ENCODE results near the gene NFIB.

DNA sequence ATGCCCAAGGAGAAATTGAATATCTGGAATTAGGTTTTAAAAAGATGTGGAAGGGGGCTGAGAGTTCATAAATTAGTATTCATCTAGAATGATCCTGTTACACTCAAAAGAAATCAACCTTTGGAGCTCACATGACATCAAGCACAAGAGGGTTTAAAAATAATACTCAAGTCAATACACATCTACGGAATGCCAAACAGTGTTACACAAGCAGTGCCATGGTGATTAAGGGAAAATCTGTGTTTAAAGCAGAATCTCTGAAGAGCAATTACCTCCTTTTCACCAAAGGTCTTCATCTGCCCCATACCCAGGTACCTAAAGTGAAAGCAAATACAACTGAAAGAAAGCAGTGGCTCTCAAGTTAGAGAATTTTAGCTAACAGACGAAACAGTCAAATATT, 261.6 kb downstream of the NFIB start:
- TF ChIP-seq, protein P1, sequence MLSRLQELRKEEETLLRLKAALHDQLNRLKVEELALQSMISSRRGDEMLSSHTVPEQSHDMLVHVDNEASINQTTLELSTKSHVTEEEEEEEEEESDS (CRISPR knock-in tag; IDR thresholded peaks at IDR 0.05; ENCODE audit: borderline replicate concordance): no peak
- TF ChIP-seq CHD2 (IDR thresholded peaks at IDR 0.05; ENCODE audit: low read depth, low read length) (no peak), CEBPB (IDR thresholded peaks at IDR 0.05; ENCODE audit: borderline replicate concordance, low read depth, low read length) (no peak), KDM1A (CRISPR knock-in tag; IDR thresholded peaks at IDR 0.05) (no peak), JUN (CRISPR knock-in tag; IDR thresholded peaks at IDR 0.05) (no peak), ZNF562 (CRISPR knock-in tag; IDR thresholded peaks at IDR 0.05; ENCODE audit: borderline replicate concordance) (no peak), POLR2AphosphoS5 (IDR thresholded peaks at IDR 0.05; ENCODE audit: low read depth, low read length) (no peak), CENPX (CRISPR knock-in tag; IDR thresholded peaks at IDR 0.05) (no peak), POLR2A (IDR thresholded peaks at IDR 0.05; ENCODE audit: insufficient read depth in 1 of 2, low read depth in 2 of 2, low read length in 2 of 2) (no peak), RAD21 (CRISPR knock-in tag; IDR thresholded peaks at IDR 0.05) (no peak), JUND (CRISPR knock-in tag; IDR thresholded peaks at IDR 0.05) (no peak)
- TF ChIP-seq, protein P2, sequence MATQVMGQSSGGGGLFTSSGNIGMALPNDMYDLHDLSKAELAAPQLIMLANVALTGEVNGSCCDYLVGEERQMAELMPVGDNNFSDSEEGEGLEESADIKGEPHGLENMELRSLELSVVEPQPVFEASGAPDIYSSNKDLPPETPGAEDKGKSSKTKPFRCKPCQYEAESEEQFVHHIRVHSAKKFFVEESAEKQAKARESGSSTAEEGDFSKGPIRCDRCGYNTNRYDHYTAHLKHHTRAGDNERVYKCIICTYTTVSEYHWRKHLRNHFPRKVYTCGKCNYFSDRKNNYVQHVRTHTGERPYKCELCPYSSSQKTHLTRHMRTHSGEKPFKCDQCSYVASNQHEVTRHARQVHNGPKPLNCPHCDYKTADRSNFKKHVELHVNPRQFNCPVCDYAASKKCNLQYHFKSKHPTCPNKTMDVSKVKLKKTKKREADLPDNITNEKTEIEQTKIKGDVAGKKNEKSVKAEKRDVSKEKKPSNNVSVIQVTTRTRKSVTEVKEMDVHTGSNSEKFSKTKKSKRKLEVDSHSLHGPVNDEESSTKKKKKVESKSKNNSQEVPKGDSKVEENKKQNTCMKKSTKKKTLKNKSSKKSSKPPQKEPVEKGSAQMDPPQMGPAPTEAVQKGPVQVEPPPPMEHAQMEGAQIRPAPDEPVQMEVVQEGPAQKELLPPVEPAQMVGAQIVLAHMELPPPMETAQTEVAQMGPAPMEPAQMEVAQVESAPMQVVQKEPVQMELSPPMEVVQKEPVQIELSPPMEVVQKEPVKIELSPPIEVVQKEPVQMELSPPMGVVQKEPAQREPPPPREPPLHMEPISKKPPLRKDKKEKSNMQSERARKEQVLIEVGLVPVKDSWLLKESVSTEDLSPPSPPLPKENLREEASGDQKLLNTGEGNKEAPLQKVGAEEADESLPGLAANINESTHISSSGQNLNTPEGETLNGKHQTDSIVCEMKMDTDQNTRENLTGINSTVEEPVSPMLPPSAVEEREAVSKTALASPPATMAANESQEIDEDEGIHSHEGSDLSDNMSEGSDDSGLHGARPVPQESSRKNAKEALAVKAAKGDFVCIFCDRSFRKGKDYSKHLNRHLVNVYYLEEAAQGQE (IDR thresholded peaks at IDR 0.05; ENCODE audit: borderline replicate concordance in 1 of 2, low read depth in 1 of 2, low read length in 2 of 2): no peak
- TF ChIP-seq, protein P3, sequence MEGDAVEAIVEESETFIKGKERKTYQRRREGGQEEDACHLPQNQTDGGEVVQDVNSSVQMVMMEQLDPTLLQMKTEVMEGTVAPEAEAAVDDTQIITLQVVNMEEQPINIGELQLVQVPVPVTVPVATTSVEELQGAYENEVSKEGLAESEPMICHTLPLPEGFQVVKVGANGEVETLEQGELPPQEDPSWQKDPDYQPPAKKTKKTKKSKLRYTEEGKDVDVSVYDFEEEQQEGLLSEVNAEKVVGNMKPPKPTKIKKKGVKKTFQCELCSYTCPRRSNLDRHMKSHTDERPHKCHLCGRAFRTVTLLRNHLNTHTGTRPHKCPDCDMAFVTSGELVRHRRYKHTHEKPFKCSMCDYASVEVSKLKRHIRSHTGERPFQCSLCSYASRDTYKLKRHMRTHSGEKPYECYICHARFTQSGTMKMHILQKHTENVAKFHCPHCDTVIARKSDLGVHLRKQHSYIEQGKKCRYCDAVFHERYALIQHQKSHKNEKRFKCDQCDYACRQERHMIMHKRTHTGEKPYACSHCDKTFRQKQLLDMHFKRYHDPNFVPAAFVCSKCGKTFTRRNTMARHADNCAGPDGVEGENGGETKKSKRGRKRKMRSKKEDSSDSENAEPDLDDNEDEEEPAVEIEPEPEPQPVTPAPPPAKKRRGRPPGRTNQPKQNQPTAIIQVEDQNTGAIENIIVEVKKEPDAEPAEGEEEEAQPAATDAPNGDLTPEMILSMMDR (CRISPR knock-in tag; IDR thresholded peaks at IDR 0.05): no peak

Data from HepG2 (cell line).